H1 (cell line): ENCODE measurements around the gene DBNDD1. TPM values are rescaled to one million over a fixed set of nuclear protein-coding genes. Genes with fewer than 3 reads are reported as not detected.

ENCODE experiments used
- CTCF ChIA-PET: fragments of 300-600 bp; sonication (Branson Sonifier 250); formaldehyde crosslinking; loops from one replicate; lab custom pipeline; 2021; ENCODE audit not compliant: partially characterized antibody; lab: Charles Lee
- POLR2A ChIA-PET: fragments of 300-600 bp; sonication (Branson Sonifier 250); formaldehyde crosslinking; loops from one replicate; lab custom pipeline; 2021; ENCODE audit warnings: inconsistent platforms; ENCODE audit not compliant: partially characterized antibody; lab: Charles Lee
- DNase-seq, 2 experiments: peaks; one replicate each; pipeline versions ENCODE4 v3.0.0 to v3.0.0-alpha.2; 2010 to 2022; ENCODE audit warnings: low spot score in 2 of 2, low read depth in 1 of 2, mixed read lengths in 1 of 2
- FAIRE-seq: peaks from 2 replicates; lab custom pipeline; 2011; peaks lifted over from hg19 to GRCh38; lab: Jason Lieb, UNC
- H2AFZ ChIP-seq: 2 replicates; pipeline ENCODE4 v1.8.1; 2012; ENCODE audit warnings: low read length, inconsistent platforms
- H2AK5ac ChIP-seq: 2 replicates; pipeline ENCODE4 v1.6.1; 2013; ENCODE audit warnings: low read depth, low read length
- H2BK120ac ChIP-seq: replicated peaks from 2 replicates; pipeline ENCODE3; 2013; ENCODE audit warnings: low read depth, low read length, inconsistent platforms
- H2BK12ac ChIP-seq: 2 replicates; pipeline ENCODE4 v1.6.1; 2013; ENCODE audit warnings: low read depth, low read length
- H2BK15ac ChIP-seq: 2 replicates; pipeline ENCODE4 v1.6.1; 2013; ENCODE audit warnings: low read length
- H2BK20ac ChIP-seq: 2 replicates; pipeline ENCODE4 v1.6.1; 2013; ENCODE audit warnings: low read length
- H2BK5ac ChIP-seq: 2 replicates; pipeline ENCODE4 v1.6.1; 2013; ENCODE audit warnings: low read depth, low read length
- H3K14ac ChIP-seq: 2 replicates; pipeline ENCODE4 v1.6.1; 2013; ENCODE audit warnings: inconsistent platforms; ENCODE audit not compliant: insufficient read length
- H3K18ac ChIP-seq: 2 replicates; pipeline ENCODE4 v1.6.1; 2013; ENCODE audit warnings: low read length; ENCODE audit errors: extremely low read depth
- H3K23ac ChIP-seq: 2 replicates; pipeline ENCODE4 v1.6.1; 2013; ENCODE audit warnings: inconsistent platforms; ENCODE audit not compliant: insufficient read length
- H3K23me2 ChIP-seq: 2 replicates; pipeline ENCODE4 v1.6.1; 2013; ENCODE audit warnings: low read depth, low read length
- H3K27ac ChIP-seq: 2 replicates; pipeline ENCODE4 v1.6.1; 2011; ENCODE audit warnings: low read depth, low read length, inconsistent platforms
- H3K27me3 ChIP-seq, 4 experiments: replicated peaks in 1 of 4; 1 replicate in 1 of 4; 2 replicates in 3 of 4; pipeline versions ENCODE4 v1.6.1 to v1.8.1; 2011 to 2013; ENCODE audit warnings: low read length in 3 of 4, mild to moderate bottlenecking in 3 of 4, inconsistent platforms in 2 of 4, mixed read lengths in 2 of 4, moderate library complexity in 1 of 4; ENCODE audit not compliant: control insufficient read depth in 3 of 4, insufficient read depth in 3 of 4; ENCODE audit errors: extremely low read depth in 1 of 4
- H3K36me3 ChIP-seq, 4 experiments: 2 replicates each; pipeline versions ENCODE4 v1.6.1 to v1.8.1; 2011 to 2013; ENCODE audit warnings: mild to moderate bottlenecking in 4 of 4, low read length in 3 of 4, moderate library complexity in 2 of 4, control low read depth in 1 of 4, inconsistent platforms in 1 of 4; ENCODE audit not compliant: insufficient read depth in 4 of 4, control insufficient read depth in 2 of 4
- H3K4ac ChIP-seq: replicated peaks from 2 replicates; pipeline ENCODE3; 2013; ENCODE audit warnings: low read length, low read depth, mixed read lengths, inconsistent platforms; ENCODE audit not compliant: insufficient read length
- H3K4me1 ChIP-seq, 4 experiments: replicated peaks in 1 of 4; 1 replicate in 1 of 4; 2 replicates in 3 of 4; pipeline versions ENCODE4 v1.6.1 to v1.8.1; 2011 to 2013; ENCODE audit warnings: low read length in 3 of 4, inconsistent platforms in 2 of 4, mixed read lengths in 1 of 4; ENCODE audit not compliant: insufficient read depth in 4 of 4, control insufficient read depth in 3 of 4
- H3K4me2 ChIP-seq, 2 experiments: 2 replicates each; pipeline versions ENCODE4 v1.6.1 to v1.8.1; 2011 to 2013; ENCODE audit warnings: low read depth in 2 of 2, low read length in 2 of 2, control low read depth in 1 of 2, inconsistent platforms in 1 of 2, mild to moderate bottlenecking in 1 of 2; ENCODE audit not compliant: insufficient read depth in 1 of 2
- H3K4me3 ChIP-seq, 4 experiments: fragments of 200-600, 300-600 bp in 1 of 4; sonication (generic), shearing (Covaris generic), sonication (Bioruptor Twin) in 1 of 4; 2 replicates each; pipeline versions ENCODE4 v1.5.1 to v1.8.1; 2011 to 2016; ENCODE audit warnings: low read length in 4 of 4, low read depth in 3 of 4, control low read depth in 2 of 4, inconsistent platforms in 2 of 4, mild to moderate bottlenecking in 2 of 4, mixed read lengths in 1 of 4, moderate library complexity in 1 of 4; ENCODE audit not compliant: insufficient read depth in 2 of 4; ENCODE audit errors: extremely low read depth in 1 of 4
- H3K56ac ChIP-seq: replicated peaks from 2 replicates; pipeline ENCODE3; 2013; ENCODE audit warnings: low read depth, mild to moderate bottlenecking, mixed read lengths, low read length, inconsistent platforms; ENCODE audit not compliant: insufficient read length
- H3K79me1 ChIP-seq: 2 replicates; pipeline ENCODE4 v1.6.1; 2013; ENCODE audit warnings: low read depth, low read length, control low read depth
- H3K79me2 ChIP-seq, 2 experiments: 2 replicates each; pipeline versions ENCODE4 v1.6.1 to v1.8.1; 2012 to 2013; ENCODE audit warnings: low read length in 2 of 2, mild to moderate bottlenecking in 2 of 2, inconsistent platforms in 1 of 2; ENCODE audit not compliant: insufficient read depth in 2 of 2, control insufficient read depth in 1 of 2
- H3K9ac ChIP-seq, 4 experiments: replicated peaks in 1 of 4; 1 replicate in 1 of 4; 2 replicates in 3 of 4; pipeline versions ENCODE4 v1.6.1 to v1.8.1; 2011 to 2013; ENCODE audit warnings: low read depth in 3 of 4, low read length in 3 of 4, control low read depth in 2 of 4, mild to moderate bottlenecking in 2 of 4, moderate library complexity in 2 of 4, inconsistent platforms in 1 of 4; ENCODE audit errors: extremely low read depth in 1 of 4
- H3K9me3 ChIP-seq, 2 experiments: 2 replicates each; pipeline versions ENCODE4 v1.6.1 to v1.8.1; 2012 to 2013; ENCODE audit warnings: mild to moderate bottlenecking in 2 of 2, moderate library complexity in 2 of 2, control low read depth in 1 of 2, inconsistent platforms in 1 of 2, low read depth in 1 of 2, low read length in 1 of 2, mixed read lengths in 1 of 2; ENCODE audit not compliant: insufficient read depth in 2 of 2
- H4K20me1 ChIP-seq, 2 experiments: replicated peaks in 1 of 2; 2 replicates each; pipeline versions ENCODE3 to v1.8.1; 2011 to 2013; ENCODE audit warnings: inconsistent platforms in 2 of 2, low read length in 2 of 2, mild to moderate bottlenecking in 1 of 2; ENCODE audit not compliant: insufficient read depth in 2 of 2, control insufficient read depth in 1 of 2
- H4K5ac ChIP-seq: 2 replicates; pipeline ENCODE4 v1.6.1; 2013; ENCODE audit warnings: low read length, low read depth, mixed read lengths, inconsistent platforms; ENCODE audit not compliant: insufficient read length
- H4K8ac ChIP-seq: 2 replicates; pipeline ENCODE4 v1.8.0; 2013; ENCODE audit warnings: mild to moderate bottlenecking, moderate library complexity, low read length, inconsistent platforms; ENCODE audit not compliant: insufficient read depth; ENCODE audit errors: extremely low read depth
- H4K91ac ChIP-seq: replicated peaks from 2 replicates; pipeline ENCODE3; 2013; ENCODE audit warnings: low read length, mixed read lengths, inconsistent platforms; ENCODE audit not compliant: insufficient read length
- EZH2 ChIP-seq: fragments of 200-600 bp; sonication (generic); IDR thresholded peaks from 2 replicates; pipeline ENCODE4 v1.7.1; 2012; ENCODE audit warnings: low read depth, mild to moderate bottlenecking, moderate library complexity, low read length, inconsistent platforms; ENCODE audit not compliant: severe bottlenecking
- FOSL1 ChIP-seq: IDR thresholded peaks from 2 replicates; pipeline ENCODE4 v1.6.1; 2011; ENCODE audit warnings: mild to moderate bottlenecking, low read depth, low read length, moderate library complexity; ENCODE audit not compliant: insufficient read depth
- KDM1A ChIP-seq: fragments of 200-600, 300-600 bp; sonication (generic); IDR thresholded peaks from 2 replicates; pipeline ENCODE4 v1.7.1; 2016; ENCODE audit warnings: mild to moderate bottlenecking, low read length, borderline replicate concordance
- KDM5A ChIP-seq: fragments of 200-600 bp; IDR thresholded peaks from 2 replicates; pipeline ENCODE4 v1.7.1; 2012; ENCODE audit warnings: mild to moderate bottlenecking, low read length, inconsistent platforms, mixed read lengths
- POLR2AphosphoS5 ChIP-seq: IDR thresholded peaks from 2 replicates; pipeline ENCODE4 v1.6.1; 2011; ENCODE audit warnings: low read depth, low read length
- RAD21 ChIP-seq, 2 experiments: IDR thresholded peaks in 1 of 2; conservative IDR thresholded peaks in 1 of 2; 2 replicates each; pipeline ENCODE4 v1.6.1; 2011; ENCODE audit warnings: low read depth in 2 of 2, low read length in 2 of 2, improper control_type of control experiment in 1 of 2, inconsistent platforms in 1 of 2, mild to moderate bottlenecking in 1 of 2, moderate library complexity in 1 of 2
- RXRA ChIP-seq: IDR thresholded peaks from 2 replicates; pipeline ENCODE4 v1.6.1; 2011; ENCODE audit warnings: low read depth, mild to moderate bottlenecking, low read length, moderate library complexity; ENCODE audit not compliant: insufficient read depth
- SRF ChIP-seq: IDR thresholded peaks from 2 replicates; pipeline ENCODE4 v1.6.1; 2011; ENCODE audit warnings: mild to moderate bottlenecking, low read depth, low read length, moderate library complexity
- TAF1 ChIP-seq: IDR thresholded peaks from 2 replicates; pipeline ENCODE4 v1.6.1; 2011; ENCODE audit warnings: mild to moderate bottlenecking, low read depth, low read length
- ZNF274 ChIP-seq: IDR thresholded peaks from 2 replicates; pipeline ENCODE4 v1.7.0; 2012; ENCODE audit warnings: low read length, borderline replicate concordance; ENCODE audit errors: extremely low read depth
- WGBS, 2 experiments: shearing (Covaris generic) in 1 of 2; methylation state at CpG; one replicate each; pipeline versions ENCODE4 v1.1.6 to v1.1.7; 2013 to 2015; ENCODE audit warnings: low lambda C conversion rate in 2 of 2, mixed read lengths in 2 of 2, inconsistent platforms in 1 of 2, low coverage in 1 of 2, missing lambda C conversion rate in 1 of 2; ENCODE audit not compliant: insufficient replicate concordance in 2 of 2, insufficient coverage in 1 of 2, insufficient read length in 1 of 2; ENCODE audit errors: extremely low coverage in 1 of 2, missing lambda C conversion rate in 1 of 2; 5-methylcytosine and 5-hydroxymethylcytosine counted together
- polyA plus RNA-seq, 7 experiments: library from polyadenylated mRNA; depleted of rRNA in 3 of 7; stranded (reverse) in 5 of 7; unstranded in 2 of 7; fragments of >200 nt in 5 of 7; fragments of 200-250 nt in 2 of 7; gene quantifications; 1 replicate in 5 of 7; 2 replicates in 1 of 7; 4 replicates in 1 of 7; pipeline versions ENCODE4 v1.2.1 to v1.2.3, GENCODE V29; 2011 to 2013; ENCODE audit warnings: missing spikeins in 2 of 7, mixed read lengths in 2 of 7
- total RNA-seq: library from RNA; stranded (reverse); fragmentation: NEBNext Ultra II Directional; extraction: Animal tissue kit (Norgen Biotek cat#: 25700); gene quantifications from 2 replicates; pipeline ENCODE4 v1.2.1, GENCODE V29; 2021

Gene DBNDD1
- total and polyA plus RNA-seq, 2 of the 8 experiments (the other 6 are each of a cell fraction or from before 2014, with no cell fraction given), result 69.9 to 92.6 TPM

DNA sequence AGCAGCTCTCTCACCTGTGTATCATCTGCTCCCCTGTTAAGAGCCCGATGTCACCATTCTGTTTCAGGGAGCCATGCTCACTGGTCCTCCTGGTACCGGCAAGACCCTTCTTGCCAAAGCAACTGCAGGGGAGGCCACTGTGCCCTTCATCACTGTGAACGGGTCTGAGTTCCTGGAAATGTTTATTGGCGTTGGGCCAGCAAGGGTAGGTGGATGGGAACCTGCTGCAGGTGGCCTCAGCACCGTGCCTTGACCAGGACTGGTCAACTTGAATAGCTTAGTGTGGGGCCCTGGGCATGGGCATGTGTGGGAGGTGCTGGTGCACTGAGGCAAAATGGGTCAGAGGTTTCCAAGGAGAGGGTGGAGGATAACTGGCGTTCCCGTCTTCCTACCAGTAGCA, 28.5 kb downstream of the DBNDD1 start:
- Histone ChIP-seq H2AFZ (no peak overlapping the region), H3K4me1 (no peaks in the 10 kb centered on the region), H3K4me3 (no peak overlapping the region), H2BK5ac (no peak overlapping the region), H2BK12ac (no peak overlapping the region), H3K36me3 (peaks cover 16 to 58% (median 35%) of the 10 kb centered on the region in 4 experiments), H4K20me1 (peaks cover 0 to 2% of the 10 kb centered on the region in 2 experiments), H3K27ac (no peak overlapping the region), H4K91ac (no peak overlapping the region), H3K23ac (no peak overlapping the region), H3K23me2 (no peaks in the 10 kb centered on the region; the same call in 1 of the 2 replicates), H2BK15ac (no peak overlapping the region), H3K4me2 (no peak overlapping the region; a peak in 1 of 4 replicates), H3K18ac (no peak overlapping the region), H3K27me3 (no peaks in the 10 kb centered on the region), H4K5ac (no peak overlapping the region), H2AK5ac (no peak overlapping the region), H3K14ac (no peak overlapping the region), H4K8ac (no peak overlapping the region), H3K79me2 (no peaks in the 10 kb centered on the region), H3K9ac (no peak overlapping the region), H3K9me3 (peaks cover 18 to 24% of the 10 kb centered on the region in 2 experiments), H3K4ac (no peak overlapping the region), H3K79me1 (no peaks in the 10 kb centered on the region; the same call in 1 of the 2 replicates), H2BK20ac (no peak overlapping the region), H2BK120ac (no peak overlapping the region), H3K56ac (no peak overlapping the region)
- TF ChIP-seq RXRA (no peak), POLR2AphosphoS5 (no peak), SRF (no peak), RAD21 (IDR thresholded peaks at IDR 0.05 in 1 of 2, conservative IDR thresholded peaks at IDR 0.05 in 1 of 2; ENCODE audit: low read depth in 2 of 2, low read length in 2 of 2) (no peak), FOSL1 (no peak), EZH2 (no peak), TAF1 (no peak), KDM1A (no peak), KDM5A (no peak), ZNF274 (no peak)
- FAIRE-seq (no peak), DNase-seq (no peak)
- ChIA-PET CTCF (interaction anchor here (1.1 to 1.4 kb wide), 3 partner anchors 9 to 81 kb away, joined by 3 to 6 read pairs (median 6); no protein-coding TSS in a partner anchor), POLR2A (interaction anchor here (0.5 to 1.6 kb wide), 3 partner anchors 9 to 82 kb away, joined by 3 to 5 read pairs (median 3); no protein-coding TSS in a partner anchor)
- 93% methylated on average over 7 of the region's 7 CpGs; no CpG with 5 or more reads in 1 of the 2 experiments for WGBS, 2 experiments
